ENCODE results near the gene SLC22A14.
A peak's percentile ranks its signal among the peaks of the same experiment; 100 is the strongest.

SLC22A14 gene

DNA sequence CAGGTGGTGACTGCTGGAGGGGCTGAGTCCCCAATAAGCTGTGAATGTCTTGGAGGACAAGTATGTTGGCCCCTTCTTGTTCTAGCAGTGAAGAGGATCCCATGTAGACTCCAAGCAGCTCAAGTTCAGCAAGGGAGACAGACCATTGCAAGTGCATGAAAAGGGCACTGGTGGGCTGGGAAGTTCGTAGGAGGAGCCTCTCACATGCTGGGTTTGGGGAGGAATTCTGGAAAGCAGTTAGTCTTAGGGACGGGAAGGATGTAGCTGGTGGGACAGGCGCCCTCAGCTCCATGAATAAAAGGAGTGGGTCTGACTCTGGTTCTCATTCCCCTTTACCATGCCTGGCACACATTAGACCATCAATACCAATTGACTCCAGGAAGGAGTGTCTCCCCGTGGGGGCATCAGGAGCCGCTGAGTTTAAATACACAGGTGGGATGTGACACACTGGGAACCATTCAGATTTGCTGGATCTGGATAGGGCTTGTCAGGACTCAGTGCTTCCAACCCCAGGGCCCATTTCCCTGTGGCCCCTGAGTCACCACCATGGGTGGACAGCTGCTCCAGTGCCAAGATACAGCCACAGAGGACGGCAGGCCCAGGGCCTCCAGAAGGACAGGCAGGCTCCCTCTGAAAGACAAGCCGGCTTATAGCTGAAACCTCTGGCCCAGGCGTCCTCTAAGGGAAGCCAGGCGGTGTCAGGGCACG is 63.9 kb downstream of the SLC22A14 start:
- DNase-seq (ENCODE audit: low spot score) = no peak

DNA sequence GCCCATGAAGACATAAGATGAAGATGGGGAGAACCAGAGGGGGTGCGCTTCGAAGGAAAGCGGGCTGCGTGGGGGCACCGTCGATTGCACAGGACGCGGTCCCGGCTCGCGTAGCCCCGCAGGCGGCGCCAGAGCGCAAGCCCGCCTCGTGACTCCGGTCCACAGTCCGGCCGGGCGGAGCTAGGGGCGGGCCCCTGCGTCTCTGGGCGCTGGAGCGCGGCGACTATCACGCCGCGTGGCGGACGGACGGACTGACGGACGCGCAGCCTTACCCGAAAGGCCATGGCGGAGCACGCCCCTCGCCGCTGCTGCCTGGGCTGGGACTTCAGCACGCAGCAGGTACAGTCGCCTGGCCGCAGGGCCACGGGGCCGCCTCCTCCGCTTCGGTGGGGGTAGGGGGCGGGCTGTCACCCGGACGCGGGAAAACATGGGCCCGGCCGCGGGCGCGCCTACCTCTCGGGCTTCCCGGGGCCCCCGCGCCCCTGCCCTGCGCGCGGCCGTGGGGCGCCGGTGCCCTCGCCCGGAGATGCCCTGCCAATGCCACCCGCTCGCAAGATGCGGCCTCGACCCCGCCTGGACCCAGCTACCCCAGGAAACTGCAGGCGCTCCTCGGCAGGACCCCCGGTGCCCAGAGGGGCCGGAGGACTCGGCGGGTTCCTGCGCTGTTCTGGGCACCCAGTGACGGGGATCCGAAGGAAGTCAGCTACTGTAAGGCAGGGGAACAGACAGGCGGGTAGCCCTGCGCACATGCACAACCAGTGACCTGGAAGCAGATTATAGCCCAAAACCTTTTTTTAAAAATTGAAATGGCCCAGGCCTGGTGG is 64.7 kb downstream of the SLC22A14 start, which contains the start of gene XYLB:
XYLB (plus strand) TSS at position 199 of the 824 bp plus-strand sequence; CDS start at position 283, 84 bp downstream.
- DNase-seq (ENCODE audit: low spot score) = peak; percentile 88

DNA sequence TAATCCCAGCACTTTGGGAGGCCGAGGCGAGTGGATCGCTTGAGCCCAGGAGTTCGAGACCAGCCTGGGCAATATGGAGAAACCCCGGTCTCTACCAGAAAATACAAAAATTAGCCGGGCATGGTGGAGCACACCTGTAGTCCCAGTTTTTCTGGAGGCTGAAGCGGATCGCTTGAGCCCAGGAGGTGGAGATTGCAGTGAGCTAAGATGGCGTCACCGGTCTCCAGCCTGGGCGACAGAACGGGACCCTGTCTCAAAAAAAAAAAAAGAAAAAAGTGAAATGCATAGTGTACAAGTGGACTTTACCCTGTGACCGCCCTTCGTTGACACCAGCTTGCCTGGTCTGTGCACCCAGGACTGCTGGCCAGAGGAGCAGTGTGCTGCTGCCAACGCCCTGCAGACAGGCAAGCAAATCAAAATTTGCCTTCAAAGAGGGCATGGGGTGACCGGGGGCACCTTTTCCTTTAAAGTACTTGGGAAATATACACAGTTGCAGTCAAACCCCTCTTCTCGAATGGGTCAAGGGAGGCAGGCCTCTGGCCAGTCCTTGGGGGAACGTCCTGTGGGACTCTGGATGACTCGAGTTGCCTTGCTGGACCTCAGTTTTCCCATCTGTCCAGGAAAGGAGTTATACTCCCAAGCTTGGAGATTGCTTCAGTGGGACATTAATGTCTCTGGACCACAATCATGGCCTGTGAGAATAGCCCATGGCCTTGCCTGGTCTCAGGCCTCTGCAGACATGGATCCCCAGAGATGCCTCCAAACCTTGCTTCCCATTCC is 65.5 kb downstream of the SLC22A14 start:
- peak; percentile 29 for DNase-seq (ENCODE audit: low spot score)

GRCh38 chr3:38348903-38349302 is 66.8 kb downstream of the SLC22A14 start:
- peak; percentile 60 for DNase-seq (ENCODE audit: low spot score)

DNA sequence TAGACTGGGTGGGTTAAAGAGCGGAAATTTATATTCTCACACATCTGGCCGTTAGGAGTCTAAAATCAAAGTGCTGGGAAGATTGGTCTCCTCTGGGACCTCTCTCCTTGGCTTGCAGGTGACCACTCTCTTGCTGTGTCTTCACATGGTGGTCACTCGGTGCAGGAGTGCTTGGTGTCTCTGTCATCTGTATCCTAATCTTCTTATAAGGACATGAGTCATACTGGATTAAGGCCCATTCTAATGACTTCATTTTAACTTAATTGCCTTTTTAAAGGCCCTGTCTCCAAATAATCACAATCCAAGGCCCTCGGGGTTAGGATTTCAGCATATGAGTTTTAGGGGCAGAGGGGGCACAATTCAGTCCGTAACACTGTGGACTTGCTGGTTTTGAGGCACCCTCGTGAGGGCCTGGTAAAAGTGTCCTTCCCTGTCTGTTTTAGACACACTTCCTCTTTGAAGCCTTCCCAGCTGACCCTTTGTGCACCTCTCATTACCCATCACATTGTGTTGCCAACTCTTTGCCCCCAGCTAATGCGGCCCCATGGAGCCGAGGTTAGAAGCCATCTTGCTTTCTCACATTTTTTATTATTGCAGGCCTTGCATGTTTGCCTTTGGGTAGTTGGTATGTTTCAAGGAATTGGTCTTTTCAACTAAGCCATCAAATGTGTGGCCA is 67.7 kb downstream of the SLC22A14 start:
- peak; percentile 85 for DNase-seq (ENCODE audit: low spot score)

GRCh38 chr3:38353151-38353550 is 71.1 kb downstream of the SLC22A14 start:
- DNase-seq (ENCODE audit: low spot score) = no peak

- DNase-seq (ENCODE audit: low spot score) = no peak
These were observed 72.7 kb downstream of the SLC22A14 start for GRCh38 chr3:38354588-38355330.

GRCh38 chr3:38359038-38359437 is 76.9 kb downstream of the SLC22A14 start:
- no peak for DNase-seq (ENCODE audit: low spot score)

- DNase-seq (ENCODE audit: low spot score) = no peak
These were observed 78.3 kb downstream of the SLC22A14 start for GRCh38 chr3:38360345-38360744.

DNA sequence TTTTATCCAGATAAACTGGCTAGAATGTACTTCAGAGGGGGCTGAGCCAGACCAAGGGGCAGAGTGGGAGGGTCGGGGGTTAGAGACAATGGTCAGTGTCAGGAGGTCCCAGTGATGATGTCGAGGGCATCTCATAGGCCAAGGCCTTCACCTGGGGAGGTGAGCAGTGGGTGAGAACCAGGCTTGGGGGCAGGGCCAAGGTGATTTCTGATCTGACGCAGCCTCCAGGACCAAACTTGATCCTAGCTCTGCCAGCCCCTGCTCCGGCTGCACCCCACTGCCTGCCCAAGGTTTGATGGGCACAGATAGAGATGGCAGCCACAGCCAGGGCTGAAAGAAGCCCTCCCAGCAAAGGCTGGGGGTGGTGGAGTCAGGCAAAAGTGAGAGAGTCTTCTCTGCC is 79.4 kb downstream of the SLC22A14 start:
- DNase-seq (ENCODE audit: low spot score) = no peak

- DNase-seq (ENCODE audit: low spot score) = no peak
These were observed 80.7 kb downstream of the SLC22A14 start for GRCh38 chr3:38362825-38363224.

DNA sequence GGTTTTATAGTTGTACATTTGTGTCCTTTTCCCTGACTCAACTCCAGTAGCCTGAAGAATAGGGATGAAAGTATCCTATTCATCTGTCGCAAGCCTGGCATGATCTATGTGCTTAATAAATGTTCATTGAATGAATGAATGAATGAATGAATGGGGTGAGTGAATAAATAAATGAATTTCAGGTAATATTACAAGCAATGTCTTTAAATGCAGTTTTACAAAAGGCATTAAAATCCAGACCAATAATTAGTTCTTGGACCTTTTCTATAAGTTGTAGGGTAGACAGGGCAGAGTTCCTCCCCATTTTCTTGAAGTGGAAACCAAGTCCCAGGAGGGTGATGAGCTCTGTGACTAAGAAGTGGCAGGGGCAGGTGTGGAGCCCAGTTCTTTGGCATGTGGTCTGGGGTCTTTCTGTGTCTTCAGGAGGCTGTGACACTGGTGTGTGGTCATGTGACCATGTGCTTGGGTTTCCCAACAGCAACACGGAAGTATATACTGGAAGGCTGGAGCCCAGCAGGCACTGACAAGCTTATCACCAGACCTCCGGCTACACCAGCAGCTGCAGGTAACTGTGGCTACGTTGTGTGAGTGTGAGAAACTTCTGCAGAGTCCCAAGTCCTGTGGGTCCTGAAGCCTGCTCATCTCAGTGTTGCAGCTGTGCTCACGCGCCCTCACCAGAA is 82.8 kb downstream of the SLC22A14 start:
- DNase-seq (ENCODE audit: low spot score) = no peak

DNA sequence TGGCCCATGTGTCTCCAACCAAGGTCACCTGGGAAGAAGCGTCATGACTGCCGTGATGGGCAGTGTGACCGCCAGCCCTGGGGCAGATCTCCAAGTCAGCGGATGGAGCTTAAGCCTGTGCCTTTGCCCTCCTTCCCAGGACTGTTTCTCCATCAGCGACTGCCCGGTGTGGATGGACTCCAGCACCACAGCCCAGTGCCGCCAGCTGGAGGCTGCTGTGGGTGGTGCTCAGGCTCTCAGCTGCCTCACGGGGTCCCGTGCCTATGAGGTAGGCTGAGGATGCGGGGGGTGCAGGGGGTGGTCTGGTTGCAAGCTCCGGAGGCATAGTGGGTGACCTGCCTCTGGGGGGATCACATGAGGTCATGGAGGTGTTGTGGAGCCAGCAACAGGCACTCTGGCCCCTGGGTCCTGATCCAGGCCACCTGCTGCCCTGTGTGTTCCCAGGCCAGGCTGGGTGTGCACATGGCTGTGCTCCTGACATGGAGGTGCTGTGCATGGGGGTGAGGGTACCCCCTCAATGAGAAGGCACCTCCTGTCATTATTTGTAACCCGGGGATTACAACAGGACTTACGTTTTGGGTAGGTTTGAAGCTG is 83.5 kb downstream of the SLC22A14 start:
- DNase-seq (ENCODE audit: low spot score) = no peak

DNA sequence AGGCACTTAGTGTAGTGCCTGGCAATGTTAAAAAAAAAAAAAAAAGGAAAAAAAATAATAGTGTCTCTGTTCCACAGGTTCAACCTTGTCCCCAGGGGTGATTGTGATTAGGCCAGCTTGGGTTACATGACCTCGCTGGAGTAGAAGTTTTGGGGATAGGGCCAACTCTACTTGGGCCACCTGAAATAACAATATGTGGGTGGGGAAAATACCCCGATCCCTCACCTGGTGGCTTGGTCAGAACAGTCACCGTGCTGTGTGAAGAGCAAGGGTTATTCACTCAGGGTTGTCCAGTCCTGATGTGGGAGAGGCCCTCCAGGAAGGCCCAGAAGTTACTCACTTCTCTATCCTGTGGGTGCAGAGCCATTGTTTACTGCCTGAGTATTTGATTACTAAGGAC is 84.0 kb downstream of the SLC22A14 start:
- DNase-seq (ENCODE audit: low spot score) = no peak

DNA sequence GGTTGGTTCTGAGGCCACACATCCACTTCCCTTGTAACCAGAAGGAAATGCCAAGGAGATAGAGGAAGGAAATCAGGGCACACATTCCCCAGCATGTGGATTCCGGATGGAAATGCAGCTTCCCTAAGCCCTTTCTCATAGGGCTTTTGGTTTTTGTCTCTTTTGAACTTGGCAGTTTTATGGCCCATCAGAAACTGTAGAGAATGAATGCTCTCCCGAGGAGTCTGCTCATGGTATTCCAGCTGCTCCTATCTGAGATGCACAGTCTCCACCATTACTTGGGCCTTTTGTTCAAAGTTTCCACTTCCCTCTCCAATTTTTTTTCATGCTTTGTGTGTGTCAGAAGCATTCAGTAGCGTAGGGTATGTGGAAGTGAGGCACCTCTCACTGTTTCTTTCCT is 85.7 kb downstream of the SLC22A14 start:
- no peak for DNase-seq (ENCODE audit: low spot score)

Measured in RKO (cell line).